GM12878 (cell line): ENCODE results near the gene CNTN4. TPM values are rescaled to one million over a fixed set of nuclear protein-coding genes. Genes with fewer than 3 reads are reported as not detected.

Experiments
- CBFB ChIP-seq: IDR thresholded peaks from 2 replicates; pipeline ENCODE4 v1.6.1; 2016; ENCODE audit warnings: antibody characterized with exemption, low read depth
- EGR1 ChIP-seq, 2 experiments: IDR thresholded peaks; 1 replicate in 1 of 2; 2 replicates in 1 of 2; pipeline ENCODE4 v1.6.1; 2011 to 2012; ENCODE audit warnings: low read depth in 2 of 2, low read length in 2 of 2, borderline replicate concordance in 1 of 2, mild to moderate bottlenecking in 1 of 2, moderate library complexity in 1 of 2
- IKZF2 ChIP-seq, 2 experiments: fragments of 450-650 bp; IDR thresholded peaks; 2 replicates each; pipeline ENCODE4 v1.6.1; 2017; ENCODE audit warnings: mild to moderate bottlenecking in 2 of 2, moderate library complexity in 2 of 2
- JUNB ChIP-seq: IDR thresholded peaks from 2 replicates; pipeline ENCODE4 v1.6.1; 2016; ENCODE audit warnings: antibody characterized with exemption, mild to moderate bottlenecking
- KLF5 ChIP-seq: fragments of 450-650 bp; IDR thresholded peaks from 2 replicates; pipeline ENCODE4 v1.6.1; 2014; ENCODE audit warnings: mild to moderate bottlenecking; ENCODE audit not compliant: partially characterized antibody
- MEF2A ChIP-seq: IDR thresholded peaks from 2 replicates; pipeline ENCODE4 v1.6.1; 2011; ENCODE audit warnings: low read depth, mild to moderate bottlenecking, low read length, moderate library complexity; ENCODE audit not compliant: insufficient read depth
- RAD51 ChIP-seq: fragments of 450-650 bp; IDR thresholded peaks from 2 replicates; pipeline ENCODE4 v1.6.1; 2016; ENCODE audit warnings: moderate library complexity, mild to moderate bottlenecking, inconsistent platforms
- SMC3 ChIP-seq: IDR thresholded peaks from 2 replicates; pipeline ENCODE4 v1.6.1; 2011; ENCODE audit warnings: low read length, improper control_type of control experiment, borderline replicate concordance
- TBL1XR1 ChIP-seq: IDR thresholded peaks from 2 replicates; pipeline ENCODE4 v1.6.1; 2012; ENCODE audit warnings: low read depth, low read length, improper control_type of control experiment
- WRNIP1 ChIP-seq: IDR thresholded peaks from 2 replicates; pipeline ENCODE4 v1.6.1; 2011; ENCODE audit warnings: low read depth, low read length, improper control_type of control experiment, borderline replicate concordance
- polyA plus RNA-seq, 11 experiments: library from polyadenylated mRNA; depleted of rRNA in 4 of 11; unstranded in 6 of 11; stranded (reverse) in 5 of 11; fragments of >200 nt; fragmentation: Nextera tagmentation in 4 of 11; fragmentation: Illumina TruSeq in 1 of 11; extraction: Ambion mirVana in 4 of 11; extraction: Trizol in 1 of 11; gene quantifications; 1 replicate in 1 of 11; 2 replicates in 10 of 11; pipeline versions ENCODE4 v1.2.1 to v1.2.3, GENCODE V29; 2011 to 2016; ENCODE audit warnings: inconsistent platforms in 2 of 11, missing spikeins in 2 of 11, low read depth in 1 of 11
- total RNA-seq, 4 experiments: library from RNA; depleted of rRNA in 3 of 4; stranded (reverse); fragments of >200 nt in 3 of 4; fragmentation: Illumina TruSeq in 1 of 4; extraction: Trizol in 1 of 4; gene quantifications; 2 replicates each; pipeline versions ENCODE4 v1.2.1 to v1.2.3, GENCODE V29; 2013 to 2021
- TF ChIP-seq, protein P1 (sequence below): fragments of 450-650 bp; IDR thresholded peaks from 2 replicates; pipeline ENCODE4 v1.6.1; 2018; ENCODE audit warnings: mild to moderate bottlenecking, low read depth, moderate library complexity; ENCODE audit not compliant: partially characterized antibody
- TF ChIP-seq, protein P2 (sequence below): fragments of 450-650 bp; IDR thresholded peaks from 2 replicates; pipeline ENCODE4 v1.6.1; 2018; ENCODE audit warnings: borderline replicate concordance, mild to moderate bottlenecking; ENCODE audit not compliant: partially characterized antibody

Gene CNTN4
- total and polyA plus RNA-seq, 10 of the 15 experiments (the other 5 are each of a cell fraction or from before 2014, with no cell fraction given), result 0.05 to 0.43 (median 0.15) TPM; not detected in 1

DNA sequence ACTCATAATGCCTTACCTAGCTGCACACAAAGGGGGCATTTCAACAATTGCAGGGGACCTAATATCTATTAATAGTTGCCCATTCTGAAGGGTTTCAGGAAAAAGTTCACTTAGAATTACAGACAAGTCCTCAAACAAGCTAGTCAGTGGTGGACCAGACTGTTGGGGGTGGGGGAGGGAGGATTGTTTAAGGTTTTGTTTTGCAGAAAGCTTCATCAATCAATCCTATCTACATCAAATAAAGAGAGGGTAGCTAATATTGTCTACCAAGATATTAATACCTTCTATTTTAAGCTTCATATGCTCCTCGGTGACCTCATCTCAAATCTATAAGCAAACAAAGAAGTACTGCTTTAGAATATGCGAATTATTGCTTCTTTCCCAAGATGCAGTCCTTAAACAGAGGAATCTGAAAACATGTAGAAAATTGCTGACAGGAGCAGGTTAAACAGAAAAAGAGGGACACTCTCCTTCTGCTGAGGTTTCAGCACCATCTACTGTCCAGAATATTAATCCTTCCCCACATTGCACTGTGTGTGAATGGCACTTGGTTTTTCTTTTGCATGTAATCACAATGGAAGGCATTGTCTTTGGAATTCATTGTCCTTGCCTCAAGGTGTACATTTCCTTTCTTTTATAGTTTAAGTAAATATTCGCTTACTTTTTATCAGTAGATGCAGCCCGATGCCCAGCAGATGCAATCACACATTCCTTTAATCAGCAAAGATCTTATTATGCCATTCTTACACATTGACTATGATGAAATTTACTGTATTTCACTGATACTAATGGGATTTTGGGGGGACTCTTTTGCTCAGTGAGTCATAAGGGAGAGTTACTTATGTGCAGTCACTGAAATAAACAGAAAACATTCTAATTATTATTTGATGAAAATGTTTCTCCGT lies 916.8 kb downstream of the CNTN4 start (continued):
- TF ChIP-seq, protein P1, sequence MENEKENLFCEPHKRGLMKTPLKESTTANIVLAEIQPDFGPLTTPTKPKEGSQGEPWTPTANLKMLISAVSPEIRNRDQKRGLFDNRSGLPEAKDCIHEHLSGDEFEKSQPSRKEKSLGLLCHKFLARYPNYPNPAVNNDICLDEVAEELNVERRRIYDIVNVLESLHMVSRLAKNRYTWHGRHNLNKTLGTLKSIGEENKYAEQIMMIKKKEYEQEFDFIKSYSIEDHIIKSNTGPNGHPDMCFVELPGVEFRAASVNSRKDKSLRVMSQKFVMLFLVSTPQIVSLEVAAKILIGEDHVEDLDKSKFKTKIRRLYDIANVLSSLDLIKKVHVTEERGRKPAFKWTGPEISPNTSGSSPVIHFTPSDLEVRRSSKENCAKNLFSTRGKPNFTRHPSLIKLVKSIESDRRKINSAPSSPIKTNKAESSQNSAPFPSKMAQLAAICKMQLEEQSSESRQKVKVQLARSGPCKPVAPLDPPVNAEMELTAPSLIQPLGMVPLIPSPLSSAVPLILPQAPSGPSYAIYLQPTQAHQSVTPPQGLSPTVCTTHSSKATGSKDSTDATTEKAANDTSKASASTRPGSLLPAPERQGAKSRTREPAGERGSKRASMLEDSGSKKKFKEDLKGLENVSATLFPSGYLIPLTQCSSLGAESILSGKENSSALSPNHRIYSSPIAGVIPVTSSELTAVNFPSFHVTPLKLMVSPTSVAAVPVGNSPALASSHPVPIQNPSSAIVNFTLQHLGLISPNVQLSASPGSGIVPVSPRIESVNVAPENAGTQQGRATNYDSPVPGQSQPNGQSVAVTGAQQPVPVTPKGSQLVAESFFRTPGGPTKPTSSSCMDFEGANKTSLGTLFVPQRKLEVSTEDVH, result no peak
- no peak for TF ChIP-seq KLF5
- TF ChIP-seq CBFB, result no peak
- no peak for TF ChIP-seq RAD51
- peak; percentile 64; the same call in 1 of the 2 replicates for TF ChIP-seq SMC3
- TF ChIP-seq IKZF2 (IDR thresholded peaks at IDR 0.05), result no peak
- TF ChIP-seq, protein P2, sequence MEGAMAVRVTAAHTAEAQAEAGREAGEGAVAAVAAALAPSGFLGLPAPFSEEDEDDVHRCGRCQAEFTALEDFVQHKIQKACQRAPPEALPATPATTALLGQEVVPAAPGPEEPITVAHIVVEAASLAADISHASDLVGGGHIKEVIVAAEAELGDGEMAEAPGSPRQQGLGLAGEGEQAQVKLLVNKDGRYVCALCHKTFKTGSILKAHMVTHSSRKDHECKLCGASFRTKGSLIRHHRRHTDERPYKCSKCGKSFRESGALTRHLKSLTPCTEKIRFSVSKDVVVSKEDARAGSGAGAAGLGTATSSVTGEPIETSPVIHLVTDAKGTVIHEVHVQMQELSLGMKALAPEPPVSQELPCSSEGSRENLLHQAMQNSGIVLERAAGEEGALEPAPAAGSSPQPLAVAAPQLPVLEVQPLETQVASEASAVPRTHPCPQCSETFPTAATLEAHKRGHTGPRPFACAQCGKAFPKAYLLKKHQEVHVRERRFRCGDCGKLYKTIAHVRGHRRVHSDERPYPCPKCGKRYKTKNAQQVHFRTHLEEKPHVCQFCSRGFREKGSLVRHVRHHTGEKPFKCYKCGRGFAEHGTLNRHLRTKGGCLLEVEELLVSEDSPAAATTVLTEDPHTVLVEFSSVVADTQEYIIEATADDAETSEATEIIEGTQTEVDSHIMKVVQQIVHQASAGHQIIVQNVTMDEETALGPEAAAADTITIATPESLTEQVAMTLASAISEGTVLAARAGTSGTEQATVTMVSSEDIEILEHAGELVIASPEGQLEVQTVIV, result no peak
- TF ChIP-seq JUNB, result no peak
- TF ChIP-seq EGR1 (IDR thresholded peaks at IDR 0.05; ENCODE audit: borderline replicate concordance in 1 of 2, low read depth in 2 of 2, low read length in 2 of 2), result no peak
- no peak for TF ChIP-seq MEF2A
- no peak for TF ChIP-seq WRNIP1
- TF ChIP-seq TBL1XR1, result no peak
- TF ChIP-seq, all 136 proteins: peak for 4
